ENCODE measurements around the gene CTNNB1. TPM values are rescaled to one million over a fixed set of nuclear protein-coding genes. Genes with fewer than 3 reads are reported as not detected.

The CTNNB1 gene
- polyA plus RNA-seq, 12 donors = 273 to 934 (median 330) TPM

GRCh38 chr3:41188306-41188705, 11.0 kb upstream of the CTNNB1 start:
- no peak for DNase-seq

GRCh38 chr3:41190509-41191284, 8.6 kb upstream of the CTNNB1 start:
- DNase-seq = no peak

GRCh38 chr3:41192885-41193284, 6.4 kb upstream of the CTNNB1 start:
- no peak for DNase-seq

DNA sequence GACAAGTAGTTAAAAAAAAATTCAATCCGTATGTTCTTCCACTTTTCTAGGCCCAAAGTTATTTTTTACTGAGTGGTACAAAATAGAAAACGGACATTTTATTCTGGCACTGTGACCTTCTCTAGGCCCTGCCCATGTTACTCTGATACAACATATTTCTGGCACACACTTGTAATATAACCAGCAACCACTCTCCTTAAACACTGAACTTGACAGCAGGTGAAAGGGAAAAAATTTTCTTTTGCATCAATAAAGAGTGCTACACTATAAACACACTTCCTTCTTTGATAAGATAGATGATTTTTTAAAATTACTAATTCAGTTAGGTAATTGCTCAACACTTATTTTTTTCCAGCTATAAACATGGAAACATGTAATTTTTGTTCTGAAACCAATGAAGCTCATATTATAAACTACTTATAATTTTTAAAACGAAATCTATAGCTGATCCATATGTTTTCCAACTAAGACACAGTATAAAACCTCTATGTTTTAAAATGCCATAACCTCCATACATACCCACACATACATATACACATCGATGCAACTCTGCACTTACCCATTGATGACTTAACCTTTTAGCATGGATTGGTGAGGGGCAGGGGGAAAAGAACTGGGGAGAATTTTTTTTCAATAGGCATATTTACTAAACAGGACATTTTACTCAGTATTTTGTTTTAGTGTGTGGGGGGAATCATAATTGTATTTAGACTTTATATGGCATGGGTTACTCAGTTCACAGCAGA, 5.3 kb upstream of the CTNNB1 start:
- no peak for DNase-seq

DNA sequence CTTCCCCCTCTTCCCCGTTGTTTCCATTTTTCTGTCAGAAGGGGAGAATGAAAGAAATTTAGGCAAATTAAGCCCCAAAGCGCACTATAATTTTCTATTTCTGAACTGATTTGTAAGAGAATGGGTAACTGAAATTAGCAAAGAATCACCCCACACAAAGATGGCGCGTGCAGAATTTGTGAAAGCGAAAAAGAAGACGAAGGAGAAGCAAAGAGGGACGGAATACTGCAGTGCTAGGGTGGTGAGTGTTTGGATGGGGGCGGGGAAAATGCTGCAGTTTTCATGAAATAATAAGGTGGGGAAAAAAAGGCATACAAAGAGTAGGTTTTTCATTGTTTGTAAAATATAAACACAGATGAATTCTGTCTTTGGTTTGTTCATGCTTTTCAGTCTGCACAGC, 4.6 kb upstream of the CTNNB1 start:
- no peak for DNase-seq

GRCh38 chr3:41195946-41196345, 3.4 kb upstream of the CTNNB1 start:
- DNase-seq = no peak

DNA sequence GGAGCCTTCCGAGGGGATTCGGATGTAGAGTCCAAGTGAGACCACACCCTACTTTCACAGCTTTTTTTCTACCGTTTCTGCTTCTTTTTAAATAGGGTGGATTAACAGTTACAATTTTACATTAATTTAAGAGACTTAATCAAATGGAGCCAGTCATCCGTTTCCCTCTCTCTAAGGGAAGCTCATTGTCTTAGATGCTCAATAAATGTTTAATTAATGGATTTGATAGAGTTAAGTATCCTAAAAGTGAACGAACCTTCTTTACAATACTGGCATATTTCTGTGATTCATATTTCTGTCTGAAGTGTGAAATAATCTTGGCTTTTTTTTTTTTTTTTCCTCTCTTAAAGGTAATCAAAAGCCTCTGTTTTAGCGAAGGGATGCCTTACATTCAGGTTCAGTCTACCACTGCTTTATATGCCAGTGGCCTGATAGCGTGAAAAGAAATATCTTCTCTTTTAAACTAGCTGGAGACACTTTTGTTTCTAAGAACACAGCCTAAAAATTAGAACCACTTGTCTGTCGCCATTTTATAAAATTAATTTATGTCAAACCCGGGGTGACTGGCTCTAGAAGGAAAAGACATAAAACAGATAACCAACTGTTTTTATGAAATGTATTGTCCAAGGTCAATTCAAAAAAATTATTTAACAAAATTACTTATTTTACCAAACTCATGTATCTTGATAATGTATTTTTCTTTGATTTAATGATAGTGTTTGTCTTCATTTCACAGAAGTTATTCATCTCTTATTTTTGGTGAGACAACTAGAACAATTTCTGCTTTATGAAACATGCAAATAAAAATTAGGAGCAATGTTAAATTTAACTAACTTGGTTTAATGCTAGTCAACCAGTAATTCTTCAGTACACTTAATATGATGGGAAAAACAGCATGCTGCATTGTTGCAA, 2.5 kb upstream of the CTNNB1 start:
- DNase-seq = no peak

- DNase-seq = no peak
These were observed 1.3 kb upstream of the CTNNB1 start for GRCh38 chr3:41198046-41198445.

DNA sequence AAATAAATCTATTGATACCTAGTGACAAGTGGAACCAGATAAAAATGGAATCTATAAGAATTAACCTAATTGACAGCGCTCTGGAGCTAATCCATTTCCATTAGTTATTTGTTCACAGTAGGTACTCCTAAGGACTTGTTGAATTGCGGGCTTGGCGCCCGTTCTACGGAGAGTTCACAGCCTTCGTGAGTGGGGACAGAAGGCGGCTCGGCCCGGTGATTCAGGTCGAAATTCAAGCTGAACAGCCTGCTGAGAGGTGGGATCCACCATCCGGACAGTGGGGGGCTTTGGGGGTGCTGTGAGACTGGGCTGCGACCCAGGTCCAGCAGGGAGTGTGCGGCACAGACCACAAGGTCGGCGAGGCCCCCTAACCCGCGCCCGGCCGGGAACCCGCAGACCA, 779 bp upstream of the CTNNB1 start:
- DNase-seq = peak; percentile 45

- DNase-seq = peak; percentile 45
These were observed 762 bp downstream of the CTNNB1 start for GRCh38 chr3:41199866-41200668.

DNA sequence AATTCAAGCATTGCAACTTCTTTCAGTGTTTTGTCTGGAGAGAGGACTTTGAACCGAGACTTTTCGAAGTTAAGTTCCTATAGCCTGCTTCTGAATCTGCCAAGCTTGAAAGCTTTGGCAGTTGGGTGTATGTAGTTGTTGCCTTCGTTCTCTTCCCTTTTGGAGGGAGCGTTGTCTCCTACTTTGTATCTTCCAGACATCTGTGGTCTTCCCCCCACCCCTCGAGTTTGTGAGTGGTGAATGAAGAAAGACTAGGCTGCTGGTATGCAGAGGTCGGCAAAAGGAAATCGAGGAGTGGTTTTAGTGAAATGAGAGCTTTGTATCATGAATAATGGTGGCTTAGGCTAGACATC, 1.3 kb downstream of the CTNNB1 start:
- peak; percentile 54 for DNase-seq

- no peak for DNase-seq
These were observed 2.9 kb downstream of the CTNNB1 start for GRCh38 chr3:41202075-41202833.

DNA sequence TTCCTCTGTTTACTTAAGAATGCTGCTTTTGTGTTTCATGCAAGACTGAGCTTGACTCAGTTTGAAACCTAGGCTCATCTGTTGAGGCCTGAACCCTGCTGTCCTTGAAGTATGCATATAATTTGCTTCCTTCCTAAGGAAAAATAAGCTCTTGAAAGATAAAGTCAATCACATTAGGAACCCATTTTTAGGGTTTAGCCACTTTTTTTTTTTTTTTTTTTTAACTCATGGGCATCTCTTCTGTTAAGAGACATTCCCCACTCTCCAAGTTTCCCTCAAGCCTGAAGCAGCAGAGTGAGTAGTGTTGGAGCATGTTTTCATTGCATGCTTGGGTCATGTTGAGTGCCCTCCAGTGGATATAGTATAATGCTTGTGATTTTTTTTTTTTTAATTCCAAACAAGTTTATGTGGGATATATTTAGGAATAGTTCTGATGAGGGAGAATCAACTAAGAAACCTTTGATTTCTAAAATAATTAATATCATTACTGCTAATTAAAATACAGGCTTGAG, 3.6 kb downstream of the CTNNB1 start:
- peak; percentile 41 for DNase-seq

DNA sequence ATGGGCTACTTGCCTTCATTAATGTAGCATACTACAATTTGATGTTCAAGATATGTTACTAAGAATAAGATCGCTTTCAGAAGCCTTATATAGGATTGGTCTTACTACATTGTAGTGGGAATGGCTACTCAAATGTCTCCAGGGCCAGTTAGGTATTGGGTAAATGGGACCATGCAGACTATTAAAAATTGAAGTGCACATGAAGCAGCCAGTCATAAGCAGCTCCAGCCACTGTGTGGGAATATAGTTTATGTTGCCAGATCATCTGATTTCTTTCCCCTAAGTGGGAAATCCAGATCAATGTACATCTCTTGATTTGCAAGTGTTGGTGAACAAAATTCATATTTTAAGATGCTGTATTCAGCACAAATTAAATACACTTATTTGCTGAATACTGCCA, 5.1 kb downstream of the CTNNB1 start:
- no peak for DNase-seq

GRCh38 chr3:41205591-41205990, 6.3 kb downstream of the CTNNB1 start:
- DNase-seq = no peak

GRCh38 chr3:41207355-41207754, 8.1 kb downstream of the CTNNB1 start:
- DNase-seq = no peak

GRCh38 chr3:41208507-41209220, 9.4 kb downstream of the CTNNB1 start:
- no peak for DNase-seq

DNA sequence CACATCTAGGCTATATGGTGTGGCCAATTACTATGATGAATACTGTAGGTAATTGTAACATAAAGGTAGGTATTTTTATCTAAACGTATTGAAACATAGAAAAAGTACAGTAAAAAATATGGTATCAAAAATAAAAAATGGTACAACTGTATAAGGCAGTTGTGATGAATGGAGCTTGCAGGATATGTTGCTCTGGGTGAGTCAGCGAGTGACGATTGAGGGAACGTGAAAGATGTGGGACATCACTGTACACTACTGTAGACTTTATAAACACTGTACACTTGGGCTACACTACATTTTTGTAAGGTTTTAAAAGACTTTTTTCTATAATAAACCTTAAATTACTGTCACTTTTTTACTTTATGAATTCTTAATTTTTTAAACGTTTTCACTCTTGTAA, 10.3 kb downstream of the CTNNB1 start:
- no peak for DNase-seq

DNA sequence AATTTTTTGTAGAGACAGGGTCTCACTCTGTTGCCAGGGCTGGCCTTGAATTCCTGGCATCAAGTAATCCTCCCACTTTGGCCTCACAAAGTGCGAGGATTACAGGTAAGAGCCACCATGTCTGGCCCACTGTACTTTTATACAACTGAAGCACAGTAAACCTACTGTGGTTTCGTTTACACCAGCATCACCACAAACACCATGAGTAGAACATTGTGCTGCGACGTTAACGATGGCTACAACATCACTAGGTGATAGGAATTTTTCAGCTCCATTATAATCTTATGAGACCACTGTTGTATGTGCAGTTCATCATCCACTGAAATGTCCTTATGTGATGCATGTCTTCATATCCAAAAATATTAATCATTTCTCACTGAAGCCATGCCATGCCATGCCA, 11.7 kb downstream of the CTNNB1 start:
- DNase-seq = no peak

GRCh38 chr3:41212088-41212487, 12.8 kb downstream of the CTNNB1 start:
- DNase-seq = no peak
